Mucosa of gallbladder (tissue), 1 donor: Measurements from ENCODE around the gene STXBP4. TPM values are rescaled to one million over a fixed set of nuclear protein-coding genes. Genes with fewer than 3 reads are reported as not detected.

Experiments used
- DNase-seq: peaks from one replicate; pipeline ENCODE4 v3.0.0-alpha.2; 2020; ENCODE audit warnings: low spot score
- total RNA-seq: library from RNA; stranded (reverse); gene quantifications from one replicate; pipeline ENCODE4 v1.2.1, GENCODE V29; 2021
- donor health status: DM: no; HTN: no; CAD: no.

STXBP4 gene
- total RNA-seq, 1 donor from 2014 or later = 25.9 TPM

DNA sequence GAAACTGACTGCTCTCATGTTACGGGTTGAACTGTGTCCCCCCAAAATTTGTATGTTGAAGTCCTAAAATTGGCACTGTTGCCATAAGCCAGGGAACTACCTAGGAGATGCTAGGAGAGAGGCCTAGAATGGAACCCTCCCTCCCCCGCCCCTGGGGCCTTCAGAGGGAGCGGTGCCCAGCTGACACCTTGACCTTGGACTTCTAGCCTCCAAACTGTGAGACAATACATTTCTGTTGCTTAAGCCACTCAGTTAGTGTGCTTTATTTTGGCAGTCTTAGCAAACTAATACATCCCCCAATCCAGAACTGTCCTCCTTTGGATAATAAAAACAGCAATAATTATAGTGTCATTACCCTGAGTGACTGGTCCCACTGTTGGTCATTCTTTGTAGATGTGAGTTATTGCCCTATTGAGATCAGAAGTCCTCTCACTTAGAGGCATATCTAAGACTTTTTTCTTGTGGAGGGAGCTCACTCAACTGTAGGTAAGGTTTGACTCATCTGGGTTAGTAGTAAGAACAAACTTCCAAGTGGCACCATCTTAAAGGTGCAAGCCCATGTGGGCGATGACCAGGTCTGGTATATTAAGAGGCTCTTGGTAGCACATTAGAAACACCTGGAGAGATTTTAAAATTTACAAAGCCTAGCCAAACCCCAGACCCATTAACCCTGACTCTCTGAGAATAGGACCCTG is 203.2 kb downstream of the STXBP4 start:
- no peak for DNase-seq

DNA sequence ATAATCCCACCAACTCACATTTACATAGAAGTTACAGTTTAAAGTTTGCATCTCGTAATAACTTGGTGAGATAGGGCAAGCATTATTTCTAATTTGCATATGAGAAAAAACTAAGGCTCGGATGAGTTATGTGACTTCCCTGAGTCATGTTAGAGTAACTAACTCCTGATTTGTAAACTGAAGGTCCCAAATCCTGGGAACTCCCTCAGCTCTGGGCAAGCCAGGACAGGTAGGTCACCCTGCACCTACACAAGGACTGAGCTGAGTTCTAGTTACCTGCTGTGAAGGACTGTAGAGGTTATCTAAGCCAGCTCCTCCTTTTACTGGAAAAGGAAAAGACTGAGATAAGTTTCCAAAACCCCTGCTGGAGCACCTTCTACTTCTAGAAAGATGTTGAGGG is 204.0 kb downstream of the STXBP4 start:
- no peak for DNase-seq

DNA sequence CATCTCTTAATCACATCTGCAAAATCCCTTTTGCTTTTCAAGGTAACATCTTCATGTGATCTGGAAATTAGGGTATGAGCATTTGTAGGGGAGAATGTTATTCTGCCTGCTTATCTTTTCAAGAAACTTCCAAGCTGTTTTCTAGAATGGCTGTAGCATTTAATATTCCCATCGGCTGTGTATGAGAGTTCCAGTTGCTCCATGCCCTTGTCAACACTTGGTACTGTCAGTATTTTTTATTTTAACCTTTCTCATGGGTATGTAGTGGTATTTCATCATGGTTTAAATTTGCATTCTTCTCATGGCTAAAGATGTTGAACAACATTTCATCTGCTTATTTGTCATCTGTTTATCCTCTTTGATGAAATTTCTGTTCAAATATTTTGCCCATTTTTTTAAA is 205.6 kb downstream of the STXBP4 start:
- DNase-seq = no peak

DNA sequence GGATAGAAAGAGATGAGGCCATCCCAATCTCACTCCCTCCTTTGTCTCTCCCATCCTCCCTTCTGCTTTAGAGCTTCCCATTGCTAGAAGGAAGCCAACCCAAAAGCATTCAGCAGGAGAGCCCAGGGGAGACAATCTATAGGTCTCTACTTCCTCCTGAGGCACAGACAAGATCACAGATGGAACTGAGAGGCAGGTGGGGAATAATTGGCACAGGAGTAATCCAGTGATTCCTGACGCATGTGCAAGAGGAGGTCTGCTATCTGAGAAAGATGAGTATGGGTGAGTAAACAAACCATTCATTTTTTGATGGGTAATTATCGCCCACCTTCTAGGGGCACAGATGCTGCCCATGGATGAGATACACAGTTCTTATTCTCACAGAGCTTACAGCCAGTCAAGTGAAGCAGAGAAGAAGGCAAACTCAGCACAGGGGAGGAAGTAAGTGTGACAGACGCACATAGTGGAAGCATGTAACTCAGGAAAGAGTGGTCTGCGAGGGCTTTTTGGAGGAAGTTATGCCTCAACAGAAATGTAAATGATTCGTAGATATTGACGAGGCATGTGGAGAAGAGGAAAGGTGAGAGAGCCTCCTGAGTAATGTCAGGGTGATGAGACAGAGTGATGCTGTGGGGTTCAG is 207.3 kb downstream of the STXBP4 start:
- DNase-seq = no peak

DNA sequence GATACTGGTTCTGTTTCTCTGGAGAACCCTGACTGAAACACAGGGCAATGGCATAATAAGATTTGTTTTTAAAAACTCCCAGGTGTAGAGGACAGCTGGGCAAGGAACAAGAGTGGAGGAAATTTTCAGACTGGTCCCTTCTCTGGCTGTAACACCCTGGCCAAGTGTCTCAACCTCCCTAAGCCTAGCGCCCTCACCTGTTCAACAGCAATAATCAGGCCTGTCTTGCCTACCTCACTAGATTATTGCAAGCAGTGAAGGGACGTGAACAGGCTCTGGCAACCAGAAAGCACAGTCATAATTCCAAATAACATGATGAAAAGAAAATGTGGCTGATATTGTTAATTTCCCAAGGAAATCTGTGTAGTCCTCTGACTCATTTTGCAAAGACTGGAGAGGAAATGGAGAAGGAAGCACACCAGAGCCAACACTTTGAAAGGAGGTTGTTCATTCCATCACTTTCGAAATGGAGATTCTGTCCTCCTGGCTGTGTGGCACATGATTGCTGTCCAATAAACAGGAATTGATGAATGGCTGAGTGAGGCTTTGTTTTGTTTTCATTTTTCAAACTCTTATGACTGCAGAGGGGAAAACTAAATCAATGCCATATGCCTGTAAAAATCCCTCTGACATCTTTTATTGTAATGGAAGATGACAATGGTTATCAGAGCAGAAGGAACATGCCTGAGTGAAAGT is 208.7 kb downstream of the STXBP4 start:
- no peak for DNase-seq

DNA sequence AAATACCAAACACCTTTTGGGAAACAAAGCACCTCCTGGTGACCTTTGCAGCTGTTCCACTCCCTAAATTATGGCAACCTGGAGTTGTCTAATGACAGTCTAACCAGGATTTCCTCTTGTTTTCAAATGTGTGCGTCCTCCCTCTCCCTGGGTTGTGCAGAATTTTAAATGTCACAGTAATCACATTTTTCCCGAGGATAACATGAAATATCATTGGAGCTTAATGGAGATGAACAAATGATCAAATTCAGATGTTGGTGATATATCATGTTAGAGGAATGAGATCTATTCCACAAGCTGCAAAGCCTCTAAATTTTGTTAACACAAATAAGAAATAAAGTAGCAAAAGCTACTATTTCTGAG is 209.3 kb downstream of the STXBP4 start:
- no peak for DNase-seq

DNA sequence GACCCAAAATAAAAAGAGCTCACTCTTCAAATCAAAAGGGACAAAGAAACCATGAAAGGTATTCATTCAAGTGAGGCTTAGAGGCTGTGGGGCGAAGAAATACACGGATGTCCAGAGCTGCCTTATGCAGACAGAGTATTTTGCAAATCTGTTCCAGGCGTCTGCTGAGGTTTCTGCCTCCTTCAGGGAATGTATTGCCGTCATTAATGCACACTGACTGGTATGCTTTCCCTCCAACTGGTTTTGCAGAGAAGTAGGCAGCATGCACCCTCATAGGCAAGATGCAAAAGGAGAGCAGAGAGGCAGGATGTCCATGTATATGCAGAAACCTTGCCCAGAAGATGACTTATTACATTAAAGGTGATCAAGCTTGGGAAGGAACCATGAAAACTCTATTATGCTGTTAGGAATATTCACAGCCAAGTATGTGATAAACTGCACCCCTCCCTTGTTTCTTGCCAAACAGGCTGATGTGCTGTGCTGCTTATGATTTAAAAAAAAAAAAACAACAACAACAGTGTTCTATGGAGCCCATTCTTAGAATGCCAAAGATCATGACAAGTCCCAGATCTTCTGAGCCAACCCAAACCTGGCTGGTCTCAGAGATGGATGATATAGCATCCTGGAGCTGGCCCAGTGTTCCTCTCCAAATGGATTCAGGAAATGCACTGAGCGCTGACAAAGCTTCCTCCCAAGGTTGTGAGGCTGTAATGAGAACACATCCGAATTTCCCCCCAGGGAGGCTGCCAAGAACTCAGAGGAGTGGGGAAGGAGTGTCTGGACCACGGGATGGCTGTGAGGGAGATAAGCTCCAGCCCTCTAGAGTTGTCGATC is 218.6 kb downstream of the STXBP4 start:
- DNase-seq = no peak

DNA sequence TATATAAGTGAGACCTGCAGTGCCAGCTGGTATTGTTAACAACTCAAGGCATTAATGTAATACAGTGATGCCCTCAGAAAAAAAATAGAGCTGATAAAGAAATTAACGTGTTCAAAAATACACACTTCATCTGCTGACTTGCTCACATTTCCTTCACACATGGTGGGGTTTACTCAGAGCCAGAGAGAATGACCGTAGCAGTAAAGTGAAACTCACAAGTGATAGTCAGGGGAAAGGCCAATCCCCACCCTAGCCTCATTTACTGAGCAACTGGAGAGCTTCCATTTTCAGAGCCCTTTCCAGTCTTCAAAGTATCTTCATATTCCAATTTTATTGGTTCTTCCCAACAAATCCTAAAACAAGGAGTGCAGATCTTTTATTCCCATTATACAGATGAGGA is 222.2 kb downstream of the STXBP4 start:
- DNase-seq = no peak

DNA sequence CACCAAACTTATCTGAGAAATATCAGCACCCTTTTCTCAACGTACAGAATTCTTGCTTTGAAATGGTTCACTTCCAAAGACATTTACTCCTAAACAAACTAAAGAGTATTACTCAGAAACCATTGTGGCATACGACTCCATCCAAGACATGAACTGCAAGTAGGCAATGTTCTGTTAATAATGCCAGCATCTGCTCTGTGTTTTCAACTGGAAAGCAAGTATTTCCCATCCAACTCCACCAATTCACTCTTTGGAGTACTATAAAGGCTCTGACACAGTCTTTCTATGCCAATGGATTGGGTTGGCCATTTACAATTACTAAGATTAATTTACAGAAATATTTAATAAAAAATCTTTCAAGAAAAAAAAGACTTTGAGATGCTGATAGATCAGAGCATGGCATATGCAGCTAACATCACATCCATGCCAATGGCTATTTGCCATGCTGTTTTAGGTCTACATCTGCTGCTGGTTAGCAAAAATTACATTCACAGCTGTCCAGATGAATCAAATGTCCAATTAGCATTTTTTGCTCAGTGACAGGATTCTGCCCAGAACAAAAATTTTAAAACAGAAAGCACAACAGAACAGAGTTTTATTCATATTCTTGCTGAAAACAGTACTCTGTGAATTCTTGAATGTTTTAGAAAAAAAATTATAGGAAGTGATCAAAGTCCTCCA is 230.3 kb downstream of the STXBP4 start:
- DNase-seq = no peak

DNA sequence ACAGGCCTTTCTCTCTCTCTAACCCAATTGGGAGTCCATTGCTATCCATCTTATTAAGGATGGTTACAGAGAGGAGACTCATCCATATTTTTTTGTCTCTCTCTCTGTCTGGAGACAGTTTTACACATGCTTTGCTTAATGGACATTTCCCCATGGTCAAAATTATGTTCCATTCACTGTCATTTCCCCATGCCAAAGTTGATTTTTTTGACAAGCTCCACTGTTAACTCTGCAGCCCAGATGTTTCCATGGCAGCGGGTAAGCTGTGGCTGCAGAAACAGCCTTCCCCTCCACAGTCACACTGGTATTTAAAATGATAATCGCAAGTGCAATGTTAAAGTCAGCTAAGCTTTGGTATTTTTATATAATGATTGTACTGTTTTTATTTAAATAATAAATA is 232.3 kb downstream of the STXBP4 start:
- no peak for DNase-seq

DNA sequence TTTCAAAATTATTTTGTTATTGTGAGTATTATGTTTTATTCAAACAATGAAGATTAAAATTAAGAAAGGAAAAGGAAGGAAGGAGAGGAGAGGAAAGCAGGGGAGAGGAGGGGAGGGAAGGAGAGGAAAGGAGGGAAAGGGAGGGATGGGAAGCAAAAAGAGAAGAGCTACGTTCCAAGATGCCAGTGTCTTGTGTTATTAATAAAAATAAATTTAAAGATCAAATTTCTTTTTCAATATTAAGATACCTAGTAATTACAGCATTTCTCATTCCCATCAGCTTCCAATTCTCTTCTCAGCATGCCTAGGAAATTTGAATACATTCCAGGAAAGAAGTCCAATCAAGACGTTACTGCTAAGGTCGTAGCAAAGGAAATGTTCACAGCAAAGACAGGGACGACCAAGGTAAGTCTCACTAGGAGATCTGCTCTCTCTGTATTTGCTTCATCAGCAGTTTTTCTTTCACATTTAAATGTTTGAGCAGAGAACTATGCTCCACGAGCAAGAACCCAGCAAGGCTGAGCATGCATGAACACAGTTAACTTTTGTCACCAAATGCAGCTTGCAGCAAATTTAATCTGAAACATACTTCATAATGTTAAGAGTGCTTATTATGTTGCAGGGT is 232.9 kb downstream of the STXBP4 start:
- DNase-seq = no peak

DNA sequence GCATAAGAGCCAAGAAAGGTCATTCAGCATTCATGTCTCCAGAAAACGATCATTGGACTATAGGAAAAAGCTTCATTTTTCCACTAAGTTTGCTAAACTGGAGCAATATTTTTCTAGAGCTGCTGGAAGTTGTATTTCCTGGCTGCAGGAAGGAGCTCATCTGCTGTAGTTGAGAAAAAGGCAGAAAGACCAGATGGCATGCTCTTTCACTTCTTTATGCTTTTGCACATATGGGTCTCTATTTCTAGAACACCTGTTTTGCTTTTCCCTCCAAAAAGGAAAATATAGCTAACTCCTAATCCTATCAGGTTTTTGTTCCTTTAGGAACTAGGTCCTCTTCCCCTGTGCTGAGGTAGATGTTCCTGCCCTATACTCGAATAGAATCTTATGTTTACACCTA is 234.3 kb downstream of the STXBP4 start:
- DNase-seq = no peak

DNA sequence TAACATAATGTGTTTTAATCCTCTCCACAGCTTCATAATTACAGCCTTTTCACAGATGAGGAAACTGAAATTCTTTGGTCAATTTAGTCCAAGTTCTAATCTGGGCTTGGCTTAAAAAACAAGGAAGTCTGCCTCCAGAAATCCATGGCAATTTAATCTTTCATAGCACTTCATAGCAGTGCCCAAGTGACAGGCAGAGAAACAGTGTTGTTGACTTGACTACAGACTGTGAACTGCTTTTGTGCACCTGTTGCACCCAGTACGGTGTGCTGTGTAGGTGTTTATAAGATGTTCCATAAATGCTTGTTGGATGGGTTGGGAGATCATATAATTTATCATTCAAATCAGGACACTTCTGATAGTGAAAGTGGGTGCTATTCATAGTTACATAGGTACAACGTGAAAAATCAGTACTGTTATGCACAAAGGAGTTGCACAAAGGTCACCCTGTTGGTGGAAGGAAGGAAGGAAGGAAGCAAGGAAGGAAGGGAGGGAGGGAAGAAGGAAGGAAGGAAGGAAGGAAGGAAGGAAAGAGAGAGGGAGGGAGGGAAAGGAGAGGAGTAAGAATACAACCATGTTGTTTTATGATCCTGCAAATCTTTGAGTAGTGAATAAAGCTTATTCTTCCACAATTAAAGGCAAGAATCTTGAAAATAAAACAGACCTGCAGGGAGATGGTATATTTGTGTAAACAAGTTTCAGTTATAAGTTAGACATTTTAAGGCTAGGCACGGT is 239.7 kb downstream of the STXBP4 start:
- no peak for DNase-seq

DNA sequence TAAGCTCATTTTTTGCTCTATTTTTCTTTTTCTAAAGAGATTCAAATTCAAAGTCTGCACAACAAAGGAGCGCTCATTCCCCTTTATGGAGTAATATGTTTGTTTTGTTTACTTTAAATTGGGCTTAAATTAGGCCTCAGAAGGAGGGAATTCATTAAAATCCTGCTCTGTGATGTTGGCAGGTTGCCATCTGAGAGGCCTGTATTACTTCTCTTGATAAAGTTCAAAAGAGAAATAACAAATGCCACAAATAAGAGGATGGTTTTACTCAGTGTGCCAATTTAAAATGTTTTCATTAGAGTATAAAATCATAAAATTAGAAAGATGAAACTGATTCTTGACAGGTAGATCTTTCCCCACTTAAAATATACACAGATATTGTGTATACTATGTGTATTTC is 241.7 kb downstream of the STXBP4 start:
- DNase-seq = no peak

DNA sequence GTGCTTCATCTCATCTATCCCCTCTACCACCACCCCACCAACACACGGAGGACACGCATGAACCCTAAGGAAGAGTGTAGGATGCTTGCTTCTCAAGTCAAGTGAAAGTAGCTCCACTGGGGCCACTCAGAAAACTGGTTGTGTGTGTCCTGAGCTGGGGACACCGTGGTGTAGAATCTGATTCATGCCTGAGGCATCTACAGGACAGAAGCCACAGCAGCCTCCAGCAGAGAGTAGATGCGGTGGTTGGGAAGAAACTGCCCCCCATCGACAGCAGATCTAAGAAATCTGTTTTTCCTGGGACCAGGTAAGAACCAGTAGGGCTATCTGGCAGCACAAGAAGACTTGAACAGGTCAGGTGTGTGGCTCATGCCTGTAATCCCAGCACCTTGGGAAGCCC is 244.3 kb downstream of the STXBP4 start:
- no peak for DNase-seq

DNA sequence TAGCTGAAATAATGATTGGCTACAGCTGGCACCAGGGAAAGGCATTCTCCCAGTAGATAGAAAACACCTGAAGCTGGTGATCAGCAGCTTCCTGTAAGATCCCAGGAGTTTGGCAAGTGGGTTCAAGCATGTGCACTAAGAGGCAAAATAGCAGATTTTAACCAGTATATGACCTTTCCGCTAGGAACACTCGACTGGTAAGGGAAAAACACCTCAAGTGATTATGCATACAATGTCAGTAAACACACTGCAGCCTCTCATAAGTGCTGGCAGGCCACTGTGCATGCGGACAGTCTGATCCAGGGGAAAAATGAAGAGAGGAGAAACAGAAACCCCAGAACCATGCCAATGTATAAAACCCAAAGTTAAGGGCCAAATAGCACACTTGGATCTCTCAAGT is 247.1 kb downstream of the STXBP4 start:
- DNase-seq = no peak

DNA sequence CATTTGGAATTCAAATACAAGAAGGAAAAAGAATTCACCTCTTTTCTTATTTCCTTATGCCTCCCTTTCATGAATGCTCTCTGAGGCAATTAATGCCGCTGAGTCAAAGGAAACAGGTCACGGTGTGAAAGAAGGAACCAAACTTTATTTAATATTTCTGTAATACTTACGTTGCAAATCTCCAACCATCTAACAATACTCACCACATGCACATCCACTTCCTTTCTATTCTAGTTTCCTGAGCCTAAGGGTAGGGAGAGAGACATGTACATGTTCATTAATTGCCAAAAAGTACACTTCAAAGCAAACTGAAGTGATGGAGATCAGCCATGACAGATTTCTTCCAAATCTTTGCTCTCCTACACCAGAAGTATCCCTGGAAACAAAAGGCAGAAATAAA is 248.3 kb downstream of the STXBP4 start:
- DNase-seq = no peak

DNA sequence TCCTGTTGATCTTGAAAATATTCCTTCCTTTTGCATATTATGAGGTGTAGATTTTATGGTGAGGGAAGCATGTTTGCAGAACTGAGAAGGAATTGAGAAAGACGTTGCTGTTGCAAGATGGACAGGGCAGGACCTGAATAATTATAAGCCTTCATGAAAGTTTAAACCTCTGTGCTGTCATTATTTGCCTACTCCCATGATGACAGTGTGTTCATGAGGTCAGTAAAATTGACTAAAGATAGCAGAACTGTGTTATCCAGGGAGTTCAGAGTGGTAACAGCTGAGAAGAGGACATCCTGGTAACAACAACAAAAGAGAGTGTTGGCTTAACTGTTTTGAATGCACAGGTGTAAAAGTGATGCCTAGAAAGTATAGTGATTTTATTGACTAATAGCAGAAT is 250.9 kb downstream of the STXBP4 start:
- DNase-seq = no peak

DNA sequence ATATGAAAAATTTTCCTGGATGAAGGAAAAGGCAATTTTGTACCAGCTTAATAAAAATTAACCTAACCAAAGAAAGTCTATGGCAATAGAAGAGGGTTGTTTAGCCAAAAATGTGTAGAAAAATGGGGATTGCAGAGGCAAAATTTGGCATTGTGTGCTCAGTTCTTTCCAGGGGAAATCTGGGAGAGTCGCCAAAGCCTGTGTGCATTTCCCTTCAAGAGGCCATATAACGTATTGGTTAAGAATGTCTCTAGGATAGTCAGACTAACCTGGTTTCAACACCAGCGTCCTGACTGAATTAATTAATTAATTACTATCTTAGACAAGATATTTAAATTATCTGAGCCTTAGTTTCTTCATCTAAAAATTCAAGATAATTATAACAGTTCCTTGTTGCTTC is 251.4 kb downstream of the STXBP4 start:
- no peak for DNase-seq
